ENCODE measurements around the gene MAN1C1. TPM values are rescaled to one million over a fixed set of nuclear protein-coding genes. Genes with fewer than 3 reads are reported as not detected.

The MAN1C1 gene
- total and polyA plus RNA-seq, 9 of the 15 experiments (the other 6 are each of a cell fraction or from before 2014, with no cell fraction given), result 0.04 to 0.44 (median 0.10) TPM; not detected in 3

DNA sequence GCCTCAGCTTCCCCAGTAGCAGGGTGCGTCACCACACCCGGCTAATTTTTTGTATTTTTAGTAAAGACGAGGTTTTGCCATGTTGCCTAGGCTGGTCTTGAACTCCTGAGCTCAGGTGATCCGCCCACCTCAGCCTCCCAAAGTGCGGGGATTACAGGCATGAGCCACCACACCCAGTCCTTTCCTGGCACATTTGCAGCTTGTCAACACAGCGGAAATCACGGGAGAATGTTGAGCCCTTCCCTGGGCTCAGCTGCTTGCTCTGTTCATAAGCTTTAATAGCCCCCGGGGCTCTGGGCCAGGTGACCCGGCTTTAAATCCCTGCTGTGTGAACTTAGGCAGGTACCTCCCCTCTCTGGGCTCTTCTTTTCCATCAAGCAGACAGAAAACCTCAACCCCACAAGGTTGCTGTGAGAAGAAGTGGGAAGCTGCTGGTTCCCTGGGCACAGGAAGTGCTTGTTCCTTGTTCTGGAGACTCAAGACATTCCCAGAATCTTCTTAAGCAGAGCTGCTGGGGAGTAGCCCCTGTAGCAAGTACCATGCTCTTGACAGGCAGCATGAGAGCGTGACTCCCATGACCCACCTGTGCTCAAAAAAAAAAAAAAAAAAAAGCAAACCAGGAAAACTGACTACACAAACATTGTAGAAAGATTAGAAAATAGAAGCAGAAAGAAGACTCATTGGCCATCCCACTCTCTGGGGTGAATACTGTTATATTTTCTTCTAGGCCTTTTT lies 168.9 kb downstream of the MAN1C1 start:
- H3K27ac ChIP-seq (ENCODE audit: extremely low read depth, low read depth, low read length), result no peak overlapping the region
- H3K36me3 ChIP-seq (ENCODE audit: control insufficient read depth, insufficient read depth, low read length), result no peaks in the 10 kb centered on the region
- H3K4me3 ChIP-seq, result no peak overlapping the region
- no peak overlapping the region for H3K4me2 ChIP-seq (ENCODE audit: insufficient read depth, low read length)
- H3K79me2 ChIP-seq (ENCODE audit: control insufficient read depth, insufficient read depth, low read length), result no peaks in the 10 kb centered on the region
- no peaks in the 10 kb centered on the region for H3K9me3 ChIP-seq (replicated peaks; ENCODE audit: control insufficient read depth, insufficient read depth, low read depth, low read length)
- peaks cover 15 to 31% of the 10 kb centered on the region in 2 experiments for H3K27me3 ChIP-seq (ENCODE audit: control insufficient read depth in 2 of 2, insufficient read depth in 2 of 2, low read length in 2 of 2)
- no peak overlapping the region for H2AFZ ChIP-seq (ENCODE audit: low read depth, low read length)
- BruUV-seq (replicated peaks), result no TSS peak
- ATAC-seq (no peak), FAIRE-seq (no peak), DNase-seq (ENCODE audit: extremely low read depth in 1 of 4, low spot score in 3 of 4) (no peak)
- intact Hi-C loops (cut with micrococcal nuclease) (no loop called here), in situ Hi-C loops (cut with MboI) (no loop called here)
- H4K20me1 ChIP-seq (replicated peaks; ENCODE audit: control insufficient read depth, insufficient read depth, low read length), result 0 out of 2 replicates have a peak, but pooled peaks cover 5% of the 10 kb centered on the region
- 60% methylated on average over 10 of the region's 10 CpGs for WGBS (ENCODE audit: insufficient coverage, low coverage, missing lambda C conversion rate)
- ChIA-PET CTCF (ENCODE audit: low intra/inter-chr PET ratio) (no interaction called here), POLR2A (interaction anchor here (0.6 to 1.6 kb wide), 3 partner anchors 10 to 24 kb away, joined by 3 to 5 read pairs (median 3); no protein-coding TSS in a partner anchor)
- H3K9ac ChIP-seq (ENCODE audit: insufficient read depth in 1 of 2, low read depth in 2 of 2, low read length in 2 of 2), result no peak overlapping the region
- TF ChIP-seq HCFC1 (IDR thresholded peaks at IDR 0.05; ENCODE audit: low read depth, low read length) (no peak), ZFP36 (IDR thresholded peaks at IDR 0.05; ENCODE audit: low read depth, low read length, partially characterized antibody) (peak; percentile 43), NR2C2 (CRISPR knock-in tag; IDR thresholded peaks at IDR 0.05) (no peak), NR2C2 (tag; IDR thresholded peaks at IDR 0.05) (peak; percentile 26; the same call in 1 of the 2 replicates)
- H3K4me1 ChIP-seq (replicated peaks in 1 of 2; ENCODE audit: control insufficient read depth in 2 of 2, insufficient read depth in 2 of 2, low read length in 2 of 2), result peaks cover 28 to 39% of the 10 kb centered on the region in 2 experiments
- peaks cover 3% of the 10 kb centered on the region for H3K9me1 ChIP-seq (ENCODE audit: control insufficient read depth, insufficient read depth, low read length)
